GM23248 (cell line): ENCODE data around the gene GET3.

Source experiments
- EZH2 ChIP-seq: fragments of 200-600 bp; sonication (generic); IDR thresholded peaks from 2 replicates; pipeline ENCODE4 v1.6.1; 2018; ENCODE audit warnings: antibody characterized with exemption, mild to moderate bottlenecking; ENCODE audit not compliant: insufficient read depth, poor library complexity, severe bottlenecking
- EZH2phosphoT487 ChIP-seq: fragments of 200-600 bp; sonication (generic); IDR thresholded peaks from 2 replicates; pipeline ENCODE4 v1.6.1; 2018; ENCODE audit warnings: antibody characterized with exemption, moderate library complexity, mild to moderate bottlenecking, low read depth; ENCODE audit not compliant: insufficient read depth

GRCh38 chr19:12708641-12709040, 28.7 kb upstream of the GET3 start:
- no peak for TF ChIP-seq EZH2
- TF ChIP-seq EZH2phosphoT487, result no peak
